PFSK-1 (cell line): ENCODE data around the gene KCNMA1.

ENCODE experiments used
- FOXP2 ChIP-seq: optimal IDR thresholded peaks from 2 replicates; pipeline ENCODE3; 2011; ENCODE audit warnings: borderline replicate concordance, control low read depth, inconsistent platforms; ENCODE audit not compliant: insufficient read depth; ENCODE audit errors: extremely low read length, extremely low read depth
- POLR2AphosphoS5 ChIP-seq: IDR thresholded peaks from 2 replicates; pipeline ENCODE4 v1.6.1; 2012; ENCODE audit warnings: low read depth, mild to moderate bottlenecking, control low read depth, low read length, moderate library complexity
- SIN3A ChIP-seq: IDR thresholded peaks from 2 replicates; pipeline ENCODE4 v1.6.1; 2012; ENCODE audit warnings: mild to moderate bottlenecking, low read length, moderate library complexity, borderline replicate concordance; ENCODE audit not compliant: insufficient read depth
- TAF1 ChIP-seq: IDR thresholded peaks from 2 replicates; pipeline ENCODE4 v1.6.1; 2012; ENCODE audit warnings: low read length, control low read depth, borderline replicate concordance; ENCODE audit not compliant: insufficient read depth
- TF ChIP-seq, protein P1 (sequence below), 2 experiments: IDR thresholded peaks; 2 replicates each; pipeline versions ENCODE4 v1.6.1 to v1.8.0; 2011 to 2012; ENCODE audit warnings: low read depth in 2 of 2, low read length in 2 of 2, control low read depth in 1 of 2, inconsistent platforms in 1 of 2, mild to moderate bottlenecking in 1 of 2, moderate library complexity in 1 of 2; ENCODE audit not compliant: insufficient read depth in 1 of 2

KCNMA1 gene

DNA sequence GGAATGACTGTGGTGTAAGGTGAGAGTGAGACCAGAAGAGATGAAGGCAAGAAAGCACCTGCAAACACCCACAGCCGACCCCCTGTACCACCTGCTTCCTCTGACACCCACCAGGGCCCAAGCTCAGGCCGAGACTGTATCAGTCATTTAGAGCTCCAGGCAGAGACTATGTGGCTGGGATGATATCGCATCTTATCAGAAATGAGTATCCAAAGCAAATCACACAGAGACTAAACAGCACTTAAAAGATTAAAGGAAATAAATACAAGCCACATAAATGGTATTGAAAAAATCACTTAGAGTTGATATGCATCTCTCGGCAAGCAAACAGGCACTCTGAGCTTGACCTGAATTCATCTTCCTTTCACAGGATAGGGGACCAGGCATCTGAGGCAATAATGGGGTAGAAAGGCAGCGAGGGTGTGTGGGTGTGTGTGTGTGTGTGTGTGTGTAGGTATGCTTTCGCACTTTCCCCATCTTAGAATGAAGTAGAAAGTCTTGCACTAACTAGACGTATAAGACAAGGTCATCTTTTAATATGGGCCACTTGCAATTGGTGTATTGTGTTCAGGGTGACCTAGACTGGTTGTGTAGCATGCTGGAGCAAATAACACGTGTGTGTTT, 665.9 kb downstream of the KCNMA1 start:
- no peak for TF ChIP-seq POLR2AphosphoS5
- no peak for TF ChIP-seq FOXP2
- TF ChIP-seq TAF1 = no peak
- TF ChIP-seq, protein P1, sequence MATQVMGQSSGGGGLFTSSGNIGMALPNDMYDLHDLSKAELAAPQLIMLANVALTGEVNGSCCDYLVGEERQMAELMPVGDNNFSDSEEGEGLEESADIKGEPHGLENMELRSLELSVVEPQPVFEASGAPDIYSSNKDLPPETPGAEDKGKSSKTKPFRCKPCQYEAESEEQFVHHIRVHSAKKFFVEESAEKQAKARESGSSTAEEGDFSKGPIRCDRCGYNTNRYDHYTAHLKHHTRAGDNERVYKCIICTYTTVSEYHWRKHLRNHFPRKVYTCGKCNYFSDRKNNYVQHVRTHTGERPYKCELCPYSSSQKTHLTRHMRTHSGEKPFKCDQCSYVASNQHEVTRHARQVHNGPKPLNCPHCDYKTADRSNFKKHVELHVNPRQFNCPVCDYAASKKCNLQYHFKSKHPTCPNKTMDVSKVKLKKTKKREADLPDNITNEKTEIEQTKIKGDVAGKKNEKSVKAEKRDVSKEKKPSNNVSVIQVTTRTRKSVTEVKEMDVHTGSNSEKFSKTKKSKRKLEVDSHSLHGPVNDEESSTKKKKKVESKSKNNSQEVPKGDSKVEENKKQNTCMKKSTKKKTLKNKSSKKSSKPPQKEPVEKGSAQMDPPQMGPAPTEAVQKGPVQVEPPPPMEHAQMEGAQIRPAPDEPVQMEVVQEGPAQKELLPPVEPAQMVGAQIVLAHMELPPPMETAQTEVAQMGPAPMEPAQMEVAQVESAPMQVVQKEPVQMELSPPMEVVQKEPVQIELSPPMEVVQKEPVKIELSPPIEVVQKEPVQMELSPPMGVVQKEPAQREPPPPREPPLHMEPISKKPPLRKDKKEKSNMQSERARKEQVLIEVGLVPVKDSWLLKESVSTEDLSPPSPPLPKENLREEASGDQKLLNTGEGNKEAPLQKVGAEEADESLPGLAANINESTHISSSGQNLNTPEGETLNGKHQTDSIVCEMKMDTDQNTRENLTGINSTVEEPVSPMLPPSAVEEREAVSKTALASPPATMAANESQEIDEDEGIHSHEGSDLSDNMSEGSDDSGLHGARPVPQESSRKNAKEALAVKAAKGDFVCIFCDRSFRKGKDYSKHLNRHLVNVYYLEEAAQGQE (IDR thresholded peaks at IDR 0.05; ENCODE audit: insufficient read depth in 1 of 2, low read depth in 2 of 2, low read length in 2 of 2) = no peak

GRCh38 chr10:76970711-76971519, 666.7 kb downstream of the KCNMA1 start:
- no peak for TF ChIP-seq POLR2AphosphoS5
- TF ChIP-seq, protein P1 (IDR thresholded peaks at IDR 0.05; ENCODE audit: insufficient read depth in 1 of 2, low read depth in 2 of 2, low read length in 2 of 2) = no peak
- TF ChIP-seq FOXP2 = no peak

DNA sequence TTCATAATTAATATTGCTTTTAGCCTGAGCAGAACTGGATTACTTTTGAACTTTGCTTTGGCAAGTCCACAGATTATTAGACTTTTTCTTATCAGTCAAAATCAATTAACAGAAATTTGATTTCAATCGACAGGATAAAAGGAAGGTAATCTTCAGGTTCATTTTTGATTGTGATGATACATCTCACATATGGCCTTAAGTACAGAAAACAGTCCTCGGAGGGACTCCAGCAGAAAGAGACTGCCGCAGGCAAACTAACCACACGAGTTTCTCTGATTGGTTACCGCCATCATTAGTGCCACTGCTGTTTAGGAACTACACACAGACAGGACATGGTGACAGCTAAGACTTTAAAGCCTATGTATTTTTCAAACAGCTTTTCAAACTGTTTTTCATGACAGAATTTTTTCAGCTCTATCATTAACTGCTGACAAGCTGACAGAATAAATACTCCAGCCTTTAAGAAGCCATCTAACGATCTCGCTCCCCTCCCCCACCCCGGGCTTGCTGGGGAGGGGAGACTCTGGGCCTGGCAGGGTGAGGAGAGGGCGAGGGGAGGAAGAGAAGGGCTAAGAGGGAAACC, 668.2 kb downstream of the KCNMA1 start:
- TF ChIP-seq SIN3A = no peak
- TF ChIP-seq POLR2AphosphoS5 = no peak
- no peak for TF ChIP-seq FOXP2
- TF ChIP-seq, protein P1 (IDR thresholded peaks at IDR 0.05; ENCODE audit: insufficient read depth in 1 of 2, low read depth in 2 of 2, low read length in 2 of 2) = no peak
- TF ChIP-seq TAF1 = no peak

GRCh38 chr10:76968483-76968882, 669.1 kb downstream of the KCNMA1 start:
- TF ChIP-seq FOXP2 (no peak), POLR2AphosphoS5 (no peak), SIN3A (no peak), TAF1 (no peak)
- TF ChIP-seq, protein P1 (IDR thresholded peaks at IDR 0.05; ENCODE audit: insufficient read depth in 1 of 2, low read depth in 2 of 2, low read length in 2 of 2) = no peak
